ENCODE measurements around the gene USP35.
A peak's percentile ranks its signal among the peaks of the same experiment; 100 is the strongest.
"Not testable (repeated sequence)": the region's sequence is repeated elsewhere in the genome, so short reads cannot be mapped to it uniquely, and the experiment has no call there.

Gene USP35

DNA sequence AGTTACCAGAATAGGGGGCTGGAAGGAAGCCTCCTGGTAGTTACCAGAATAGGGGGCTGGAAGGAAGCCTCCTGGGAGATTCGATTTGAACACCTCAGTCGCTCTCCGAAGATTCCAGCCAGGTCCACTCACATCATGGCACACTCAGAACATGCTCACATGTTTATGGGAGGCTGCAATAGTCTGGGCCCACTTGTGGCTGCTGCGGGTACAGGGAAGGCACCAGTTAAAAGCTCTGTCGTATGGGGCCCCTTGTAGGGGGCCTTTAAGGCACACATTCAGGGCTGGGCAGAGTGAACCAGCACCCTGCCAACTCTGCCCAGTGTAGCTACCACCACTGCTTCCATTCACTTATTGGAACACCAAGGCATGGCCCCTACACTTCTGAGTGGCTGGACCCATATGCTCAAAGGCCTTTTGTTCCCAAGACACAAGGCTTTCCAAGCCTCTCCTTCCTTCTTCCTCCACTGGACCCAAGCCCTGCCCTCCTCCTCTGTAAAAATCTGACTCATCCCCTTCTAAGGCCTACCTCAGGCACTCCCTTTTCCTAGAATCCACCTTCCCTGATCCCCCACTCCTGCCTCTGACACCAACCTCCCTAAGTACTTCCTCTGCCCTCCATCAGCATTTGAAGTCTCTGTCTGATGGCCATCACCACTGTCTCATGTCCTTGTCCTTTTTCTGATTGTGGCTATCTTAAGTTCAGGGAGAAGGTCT is 28.0 kb downstream of the USP35 start:
- no peak for ATAC-seq

DNA sequence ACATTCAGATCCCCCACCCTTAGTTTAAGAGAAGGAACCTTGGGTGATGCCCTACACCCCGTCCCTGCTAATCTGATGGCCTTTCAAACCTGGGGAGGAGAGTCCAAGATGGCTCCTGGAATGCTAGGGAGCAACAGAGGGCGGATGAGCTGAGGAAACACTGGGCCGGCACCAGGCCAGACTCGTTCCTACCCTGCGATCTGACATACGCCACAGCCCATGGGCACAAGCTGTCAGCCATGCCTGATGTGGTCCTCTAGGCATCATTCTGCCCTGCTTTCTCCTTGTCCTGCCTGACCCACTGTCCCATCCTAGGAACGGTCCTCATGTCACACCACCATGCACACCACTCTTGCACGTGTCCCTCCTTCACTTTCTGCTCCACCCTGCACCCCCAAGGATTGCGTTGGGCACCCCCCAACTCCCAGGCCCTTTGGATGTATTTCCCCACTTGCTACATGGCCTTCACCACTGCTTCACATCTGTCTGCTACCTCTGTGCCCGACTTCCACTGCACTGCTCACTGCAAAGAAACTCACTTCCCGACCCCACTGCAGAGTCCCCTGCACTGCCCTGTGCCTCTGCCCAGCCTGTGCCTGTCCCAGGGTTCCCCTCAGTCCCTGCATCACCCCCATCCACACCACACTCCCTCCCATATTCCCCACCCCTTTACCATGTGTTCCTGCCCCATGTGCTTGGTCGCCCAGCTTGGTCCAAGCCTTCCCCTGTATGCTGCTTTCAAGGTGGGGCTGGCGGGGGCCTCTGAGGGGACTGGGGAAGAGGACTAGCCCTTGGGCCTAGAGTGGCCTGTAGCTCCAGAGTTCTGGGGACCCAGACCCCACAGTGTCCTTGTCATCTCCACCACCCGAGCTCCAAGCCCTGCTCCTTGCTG is 29.2 kb downstream of the USP35 start:
- no peak for ATAC-seq

DNA sequence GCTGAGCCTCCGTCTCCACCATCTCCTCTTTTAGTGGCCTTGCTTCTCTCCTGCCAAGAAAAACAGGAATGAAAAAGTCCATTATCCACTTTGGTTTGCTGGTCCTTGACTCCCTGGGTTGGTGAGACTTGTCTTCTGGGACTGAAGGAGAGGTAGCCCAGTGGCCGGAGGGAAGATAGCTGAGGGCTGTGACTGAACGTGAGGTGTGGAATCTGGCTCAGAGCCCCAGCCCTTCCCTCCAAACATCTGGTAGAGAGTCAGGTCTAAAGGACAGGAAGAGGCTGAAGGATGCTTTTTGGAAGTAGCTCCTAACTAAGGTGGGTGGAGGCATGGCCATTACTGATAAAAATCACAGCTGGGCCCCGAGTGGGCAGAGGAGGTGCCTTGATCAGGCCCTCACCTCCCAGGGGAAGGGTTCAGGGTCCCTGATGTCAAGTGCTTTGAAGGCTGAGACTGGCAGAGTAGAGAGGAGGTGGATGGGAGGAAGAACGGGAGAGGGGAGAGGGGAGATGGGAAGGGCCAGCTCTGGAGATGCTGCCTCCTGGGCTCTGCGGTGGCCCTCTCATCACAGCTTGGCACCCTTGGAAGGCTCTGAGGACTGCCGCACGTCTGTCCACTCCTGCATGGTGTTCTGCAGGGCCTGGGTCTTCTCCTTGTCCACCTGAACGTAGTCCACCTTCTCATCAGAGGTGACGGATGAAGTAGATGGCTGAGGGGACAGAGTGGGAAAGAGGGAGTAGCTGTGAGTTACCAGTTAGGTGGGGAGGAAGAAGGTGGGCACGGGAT is 30.2 kb downstream of the USP35 start:
- no peak for ATAC-seq

DNA sequence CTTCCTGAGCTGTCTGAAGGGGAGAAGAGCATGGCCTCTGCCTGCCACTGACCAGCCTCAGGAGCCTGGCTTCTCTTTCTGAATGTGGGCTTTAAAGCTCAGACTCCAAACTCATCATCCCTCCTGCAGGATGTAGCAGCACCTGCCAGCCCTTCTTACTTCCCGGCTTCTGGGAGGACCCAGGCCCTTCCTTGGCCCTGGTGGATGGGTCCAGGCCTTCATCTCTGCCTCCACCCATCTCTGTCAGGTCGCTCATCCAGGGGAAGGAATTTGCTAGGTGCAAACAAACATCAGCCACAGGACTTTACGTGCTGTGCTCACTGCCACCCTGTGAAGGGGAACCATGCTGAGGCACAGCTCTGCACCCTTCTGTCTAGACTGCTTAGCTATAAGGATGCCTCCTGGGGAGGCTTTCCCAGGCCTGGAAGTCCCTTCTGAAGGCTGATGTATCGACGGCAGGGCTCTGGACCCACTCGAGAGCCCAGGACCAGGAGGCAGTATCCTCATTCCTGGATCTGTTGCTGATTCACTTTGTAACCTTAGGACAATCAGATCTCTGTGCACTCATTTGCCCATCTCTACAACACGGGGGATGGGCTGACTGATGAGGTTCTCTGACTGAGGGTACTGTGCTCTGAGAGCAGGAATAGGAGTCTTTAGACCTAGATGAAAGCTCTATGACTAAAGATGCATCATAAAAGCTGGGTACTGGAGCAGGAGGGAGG is 30.9 kb downstream of the USP35 start:
- ATAC-seq = no peak

DNA sequence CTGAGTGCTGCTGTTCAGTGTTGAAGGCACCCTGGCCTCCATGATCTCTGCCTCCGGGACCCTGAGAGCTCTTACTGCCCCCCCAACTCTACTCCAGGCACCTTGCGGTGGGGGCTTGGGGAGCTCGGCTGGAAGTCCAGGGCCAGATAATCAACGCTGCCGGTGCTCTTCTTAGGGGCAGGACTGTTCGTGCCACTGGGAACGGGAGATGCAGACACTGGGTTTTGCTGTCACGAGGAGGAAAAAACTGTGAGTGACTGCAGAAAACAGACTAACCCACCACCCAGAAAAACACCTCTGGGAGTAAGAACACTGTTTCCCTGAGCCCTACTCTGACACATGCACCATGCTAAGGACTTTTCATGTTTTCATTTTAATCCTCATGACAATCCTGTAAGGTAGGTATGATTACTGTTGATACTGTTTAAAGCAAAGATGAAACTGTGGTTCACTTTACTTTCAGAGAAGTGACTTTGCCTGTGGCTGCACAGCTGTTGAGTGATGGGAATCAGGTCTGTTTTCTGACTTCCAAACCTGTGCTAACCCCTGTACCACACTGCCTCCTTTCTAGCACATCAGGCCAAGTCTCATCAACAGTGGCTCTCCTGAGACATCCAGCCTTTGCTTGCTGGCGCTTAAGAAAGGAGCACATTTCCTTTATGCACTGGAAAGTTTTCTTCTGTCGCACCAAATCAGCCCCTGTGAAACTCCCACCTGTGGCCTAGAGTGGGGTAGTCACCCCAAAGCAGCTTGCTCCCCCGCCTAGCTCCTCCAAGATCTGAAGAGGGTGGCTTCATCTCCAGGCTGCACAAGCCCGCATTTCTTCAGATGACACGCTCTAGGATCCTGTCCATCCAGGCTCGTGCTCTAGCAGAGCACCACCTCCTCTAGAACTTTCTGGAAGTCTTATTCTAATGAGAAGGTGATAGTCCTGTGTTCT is 31.8 kb downstream of the USP35 start:
- ATAC-seq = no peak

DNA sequence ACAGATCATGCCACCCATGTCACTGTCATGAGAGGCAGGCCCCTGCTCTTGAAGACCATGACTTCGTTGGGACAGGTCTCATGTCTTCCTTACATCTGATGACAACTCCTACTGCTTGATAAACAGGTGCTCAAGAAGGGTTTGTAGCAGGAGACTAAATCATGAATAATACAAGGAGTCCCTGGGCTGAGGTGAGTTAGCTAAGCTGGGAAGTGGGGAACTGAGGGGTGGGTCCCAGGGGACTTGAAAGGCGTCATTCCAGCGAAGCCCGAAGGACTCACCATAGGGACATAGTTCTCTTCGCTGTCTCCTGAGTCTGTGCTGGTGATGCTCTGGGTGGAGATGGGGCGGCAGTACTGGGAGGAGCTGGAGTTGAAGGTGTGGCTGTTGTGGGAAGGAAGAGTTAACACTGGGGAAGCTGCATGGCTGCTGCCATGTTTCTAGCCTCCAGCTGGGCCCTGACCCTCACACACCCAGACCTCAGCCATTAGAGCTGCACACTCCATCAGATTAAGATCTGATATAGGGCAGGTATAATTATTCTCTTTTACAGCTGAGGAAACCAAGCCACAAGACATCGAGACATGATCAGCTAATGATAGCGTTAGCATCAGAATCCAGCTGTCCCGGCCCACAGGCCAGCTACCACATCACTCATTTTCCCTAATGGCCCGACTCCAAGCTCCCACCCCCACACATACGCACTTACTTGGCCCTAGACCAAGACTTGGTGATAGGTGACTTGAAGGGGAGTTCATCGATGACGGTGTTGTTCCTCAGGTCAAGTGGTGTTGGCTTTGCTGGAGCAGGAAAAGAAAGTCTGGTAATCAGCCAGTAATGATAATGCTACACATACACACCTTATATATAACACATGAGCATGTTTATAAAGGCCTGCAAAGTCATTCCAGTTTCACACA is 32.9 kb downstream of the USP35 start:
- ATAC-seq = no peak

DNA sequence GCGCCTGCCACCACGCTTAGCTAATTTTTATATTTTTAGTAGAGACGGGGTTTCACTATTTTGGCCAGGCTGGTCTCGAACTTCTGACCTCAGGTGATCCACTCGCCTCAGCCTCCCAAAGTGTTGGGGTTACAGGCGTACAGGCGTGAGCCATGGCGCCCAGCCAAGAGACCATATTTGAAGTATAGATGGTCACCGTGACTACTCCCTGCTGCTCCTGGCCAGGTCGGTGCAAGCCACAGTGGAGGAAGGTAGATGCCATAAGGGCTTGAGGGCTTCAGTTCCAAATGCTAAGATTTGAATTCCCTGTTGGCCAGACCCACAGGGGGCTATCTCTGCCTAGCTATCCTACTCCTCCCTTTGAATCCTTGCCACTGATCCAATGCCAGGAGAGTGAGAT is 34.0 kb downstream of the USP35 start:
- ATAC-seq = not testable (repeated sequence)

DNA sequence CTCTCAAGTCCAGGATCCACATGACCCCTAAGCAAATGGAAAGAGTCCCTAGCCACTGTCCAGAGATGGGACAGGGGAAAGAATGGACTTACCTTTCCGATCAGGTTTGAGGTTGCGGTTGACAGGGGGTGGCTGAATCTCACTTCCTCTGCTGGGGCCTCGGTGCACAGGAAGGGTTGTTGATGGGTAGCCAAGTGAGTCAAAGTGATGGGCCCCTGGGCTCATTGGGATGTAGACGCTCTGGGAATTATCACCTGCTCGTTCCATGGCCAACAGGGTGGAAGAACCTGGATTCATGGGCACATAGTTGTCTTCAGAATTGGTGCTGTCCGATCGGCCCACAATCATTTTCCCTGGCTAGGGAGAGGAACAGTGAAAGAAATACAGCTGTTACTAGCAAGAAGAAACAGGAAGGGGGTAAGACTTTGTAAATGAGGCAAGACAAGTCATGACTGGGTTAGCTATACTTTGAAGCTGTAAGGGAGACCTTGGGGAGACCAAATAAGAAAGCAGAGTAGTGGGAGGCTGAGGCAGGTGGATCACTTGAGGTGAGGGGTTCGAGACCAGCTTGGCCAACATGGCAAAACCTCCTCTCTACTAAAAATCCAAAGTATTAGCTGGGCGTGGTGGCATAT is 34.7 kb downstream of the USP35 start:
- ATAC-seq = no peak

DNA sequence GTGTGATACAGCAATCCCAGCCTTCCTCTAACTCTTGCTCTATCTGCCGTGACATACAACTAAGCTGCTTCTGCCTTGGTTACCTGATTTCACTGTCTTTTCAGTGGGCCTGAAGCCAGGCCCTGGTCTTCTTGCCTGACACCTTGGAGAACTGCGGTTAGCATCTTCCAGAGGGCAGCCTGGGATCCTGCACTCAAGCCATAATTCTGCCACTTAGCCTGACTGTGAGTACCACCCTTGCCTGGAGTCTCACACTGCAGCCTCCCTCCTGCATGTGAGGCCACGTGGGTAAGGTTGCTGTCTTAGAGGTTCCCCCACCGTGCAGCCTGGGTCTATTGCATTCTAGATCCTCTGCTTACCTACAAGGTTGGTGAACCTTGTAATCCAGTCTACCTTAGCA is 35.8 kb downstream of the USP35 start:
- no peak for ATAC-seq

DNA sequence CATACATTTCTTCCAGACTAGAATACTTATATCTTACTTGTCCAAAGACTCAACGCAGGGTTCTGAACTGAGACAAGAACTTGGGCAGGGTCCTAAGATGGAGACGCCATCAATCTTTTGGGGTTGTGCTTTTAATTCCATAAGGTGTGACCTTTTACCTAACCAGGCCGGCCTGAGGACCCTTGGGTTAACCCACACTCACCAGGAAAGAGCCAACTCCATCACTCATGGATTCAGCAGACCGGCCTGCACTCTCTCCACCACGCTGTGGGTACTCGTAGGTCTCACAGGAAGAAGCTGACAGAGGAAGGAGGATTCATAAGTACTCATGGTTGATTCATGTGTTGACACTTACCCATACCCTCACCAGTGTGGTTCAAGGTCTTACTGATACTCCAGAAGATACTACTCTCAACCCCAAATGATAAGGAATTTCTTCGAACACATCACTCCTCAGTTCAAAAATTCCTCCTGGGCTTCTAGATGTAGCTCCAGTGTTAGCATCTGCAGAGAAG is 36.2 kb downstream of the USP35 start:
- no peak for ATAC-seq

DNA sequence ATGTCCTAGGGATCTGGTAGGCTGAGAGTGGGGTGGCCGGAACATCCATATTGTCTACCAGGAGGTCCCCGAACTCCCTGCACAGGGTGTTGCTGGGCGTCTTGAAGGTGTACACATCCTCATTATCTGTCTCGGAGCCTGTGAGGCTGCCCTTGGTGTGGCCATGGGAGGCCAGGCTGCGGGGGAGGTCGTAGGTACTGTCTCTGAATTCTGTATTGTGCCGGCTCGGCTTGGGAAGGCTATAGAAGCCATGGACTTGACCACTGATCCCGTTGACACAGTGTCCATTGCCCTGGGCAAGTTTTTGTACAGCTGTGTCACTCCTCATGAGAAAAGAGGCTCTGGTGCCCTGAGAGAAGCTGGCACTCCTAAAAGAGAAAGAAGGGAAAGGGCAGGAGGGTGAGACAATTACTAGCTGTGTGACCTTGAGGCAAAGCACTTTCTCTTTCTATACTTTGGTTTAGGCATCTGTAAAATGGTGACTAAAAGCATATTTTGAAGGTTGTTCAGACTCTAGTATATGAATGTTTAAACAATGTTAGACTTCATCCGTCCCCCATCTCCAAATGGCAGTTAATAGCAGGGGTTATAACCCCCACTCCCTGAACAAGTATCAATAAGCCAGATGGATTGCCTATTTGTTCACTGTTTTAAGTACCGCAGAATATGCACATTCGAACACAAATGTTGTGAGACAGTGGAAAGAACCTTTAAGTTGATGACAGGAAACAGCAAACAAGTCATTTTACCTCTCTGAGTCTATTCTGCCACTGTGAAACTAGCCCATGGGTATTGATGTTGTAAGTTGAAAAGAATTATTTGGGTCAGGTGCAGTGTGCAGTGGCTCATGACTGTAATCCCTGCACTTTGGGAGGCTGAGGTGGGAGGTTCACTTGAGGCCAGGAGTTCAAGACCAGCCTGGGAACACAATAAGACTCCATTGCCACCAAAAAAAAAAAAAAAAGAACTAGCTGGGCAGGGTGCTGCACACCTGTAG is 38.3 kb downstream of the USP35 start:
- ATAC-seq = peak in 1 of 2 donors; percentile 13

DNA sequence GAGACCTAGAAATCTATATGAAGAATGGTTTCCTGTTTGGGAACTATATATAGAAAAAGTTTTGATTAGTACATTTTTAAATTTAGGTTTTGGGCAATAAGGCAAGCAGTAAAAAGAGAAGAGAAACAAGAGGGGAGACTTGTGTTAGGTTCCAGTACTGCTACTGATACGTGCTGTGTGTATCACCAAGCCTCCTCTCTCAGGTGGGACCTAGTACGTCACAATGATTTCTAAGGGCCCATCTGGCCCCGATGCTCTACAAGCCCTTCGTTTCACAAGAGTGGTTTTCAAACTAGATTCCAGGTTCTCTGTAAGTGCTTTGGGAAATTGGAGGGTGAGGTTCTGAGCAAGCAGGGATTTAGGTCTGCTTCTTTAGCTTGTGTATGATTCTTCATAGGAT is 39.2 kb downstream of the USP35 start:
- no peak for ATAC-seq

DNA sequence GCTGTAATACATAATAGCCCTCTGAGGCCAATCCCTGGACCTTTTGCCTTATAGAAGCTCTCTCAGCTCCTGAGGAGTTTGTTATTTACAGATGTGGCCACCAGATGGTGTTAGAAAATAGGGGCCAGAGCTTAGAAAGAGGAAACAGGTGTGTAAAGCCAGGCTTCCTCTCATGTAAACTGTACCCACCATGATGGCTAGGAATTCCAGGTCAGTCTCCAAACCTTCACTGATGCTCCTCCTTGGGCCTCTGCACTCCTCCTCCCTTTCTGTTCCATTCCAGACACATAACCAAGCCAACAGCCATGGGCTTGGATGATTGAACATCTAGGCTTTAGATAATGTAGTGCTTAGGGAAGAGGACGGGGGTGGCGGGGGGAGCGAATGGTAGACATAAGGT is 39.7 kb downstream of the USP35 start:
- ATAC-seq = no peak

DNA sequence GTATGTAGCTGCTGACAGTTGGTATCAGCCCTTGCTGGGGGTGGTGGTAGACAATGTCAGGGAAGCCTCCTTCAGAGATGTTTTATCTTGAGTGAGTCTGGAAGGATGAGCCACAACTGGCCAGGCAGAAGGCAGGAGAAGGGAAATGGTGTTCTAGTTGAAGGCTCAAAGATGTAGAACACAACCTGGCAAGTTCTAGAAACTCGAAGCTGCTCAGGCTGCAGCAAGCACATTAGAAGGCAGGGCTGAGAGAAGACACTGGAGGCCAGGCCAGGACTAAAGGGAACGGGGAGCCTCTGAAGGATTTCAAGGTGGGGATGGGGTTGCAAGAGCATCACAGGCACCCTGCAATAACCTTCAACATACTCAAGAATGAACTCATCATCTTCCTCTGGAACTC is 40.4 kb downstream of the USP35 start:
- no peak for ATAC-seq

DNA sequence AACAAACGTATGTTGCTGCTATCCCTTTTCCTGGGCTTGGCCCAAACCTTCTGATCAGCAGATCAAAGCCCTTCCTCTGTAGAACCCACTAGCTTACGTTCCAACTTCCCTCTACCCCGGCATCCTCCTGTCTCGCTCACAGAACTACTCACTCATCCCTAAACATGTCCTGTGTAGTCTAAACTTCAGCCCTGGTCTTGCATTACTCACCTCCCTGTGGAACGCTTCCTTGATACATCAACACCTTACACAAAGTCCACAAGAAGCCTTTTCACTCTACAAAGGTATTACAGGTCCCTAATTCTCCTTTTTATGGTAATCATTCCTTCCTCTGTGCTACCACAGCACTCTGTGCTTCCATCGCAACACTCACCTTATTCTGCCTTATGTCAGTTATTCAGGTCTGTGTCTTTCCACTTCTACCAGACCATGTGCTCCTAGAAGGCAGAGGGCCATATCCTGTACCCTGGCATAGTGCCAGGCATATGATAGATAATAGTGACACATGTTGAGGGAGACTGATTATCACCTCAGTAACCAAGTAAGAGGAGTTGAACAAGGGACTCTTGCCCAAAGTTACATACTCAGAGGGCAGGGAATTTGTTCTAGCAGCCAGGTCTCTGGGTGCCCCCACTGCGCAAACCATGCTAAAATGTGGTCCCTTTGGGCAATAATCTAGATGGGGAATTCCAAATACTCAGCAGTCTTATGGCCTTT is 41.6 kb downstream of the USP35 start:
- ATAC-seq = no peak

DNA sequence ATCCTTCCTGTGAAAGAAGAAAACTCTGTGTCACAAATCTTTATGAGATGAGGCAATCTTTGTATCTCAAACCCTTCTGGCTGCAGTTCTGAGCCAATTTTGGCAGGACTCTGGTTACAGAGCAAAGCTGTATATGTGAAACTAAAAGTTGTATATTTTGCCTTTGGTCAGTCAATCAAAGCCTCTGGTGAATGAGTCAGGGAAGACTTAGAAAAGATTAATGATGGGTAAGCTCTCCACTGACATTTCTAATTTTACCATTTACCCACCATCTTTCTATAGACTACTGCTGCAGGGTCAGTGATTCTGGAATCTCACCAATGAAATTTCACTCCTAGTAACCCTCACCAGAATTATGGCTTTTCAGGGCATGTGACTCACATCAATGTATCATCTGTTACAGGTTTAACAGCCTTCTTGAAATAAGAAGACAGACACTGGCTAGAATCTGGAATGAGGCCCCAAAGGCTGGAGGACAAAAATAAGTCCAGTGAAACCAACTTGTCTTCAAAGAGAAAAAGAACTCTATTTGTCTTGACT is 43.3 kb downstream of the USP35 start:
- no peak for ATAC-seq

DNA sequence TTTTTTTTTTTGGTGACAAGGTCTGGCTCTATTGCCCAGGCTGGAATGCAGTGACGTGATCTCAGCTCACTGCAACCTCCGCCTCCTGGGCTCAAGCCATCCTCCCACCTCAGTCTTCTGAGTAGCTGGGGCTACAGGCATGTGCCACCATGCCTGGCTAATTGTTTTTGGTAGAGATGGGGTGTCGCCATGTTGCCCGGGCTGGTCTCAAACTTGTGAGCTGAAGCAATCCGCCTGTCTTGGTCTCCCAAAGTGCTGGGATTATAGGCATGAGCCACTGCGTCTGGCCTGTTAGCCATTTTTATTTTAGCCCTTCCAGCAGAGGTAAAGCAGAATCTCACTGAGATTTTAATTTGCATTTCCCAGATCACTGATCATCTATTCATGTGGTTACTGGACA is 44.3 kb downstream of the USP35 start:
- ATAC-seq = not testable (repeated sequence)
